Stimulated activated CD8-positive, alpha-beta memory T cell treated with anti-CD3 and anti-CD28 coated beads, Interleukin-4, amount 100 ng/mL, for 4 hours (primary cell): ENCODE results near the gene RLBP1.
"Not testable (repeated sequence)": the region's sequence is repeated elsewhere in the genome, so short reads cannot be mapped to it uniquely, and the experiment has no call there.

Source experiments
- DNase-seq, 2 donors: peaks; one replicate each; pipeline ENCODE4 v3.0.0-alpha.2; 2020; ENCODE audit warnings: low read depth in 2 of 2, low spot score in 1 of 2

The RLBP1 gene

DNA sequence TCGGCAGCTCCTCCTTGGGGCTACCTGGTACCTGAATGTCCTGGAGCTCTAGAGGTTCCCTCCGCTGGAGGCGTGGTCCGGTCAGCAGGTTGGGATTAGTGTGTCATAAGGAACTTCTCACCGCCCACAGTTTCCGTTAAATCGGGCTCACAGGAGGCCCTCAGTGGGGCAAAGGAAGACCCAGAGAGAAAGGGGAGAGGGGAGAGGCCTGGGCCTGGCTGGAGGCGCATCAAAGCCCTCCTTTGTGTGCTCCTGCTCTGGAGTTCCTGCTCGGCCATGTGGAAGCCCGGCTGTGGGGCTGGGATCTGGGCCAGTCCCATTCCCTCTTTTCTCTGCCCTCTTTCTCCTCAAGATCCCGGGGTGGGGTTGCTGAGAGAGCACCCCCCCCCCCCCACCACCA, at the start of gene RLBP1:
RLBP1 (minus strand) TSS at position 37 of the 400 bp plus-strand sequence. CDS start 2,604 bp downstream, outside the sequence.
- no peak for DNase-seq

DNA sequence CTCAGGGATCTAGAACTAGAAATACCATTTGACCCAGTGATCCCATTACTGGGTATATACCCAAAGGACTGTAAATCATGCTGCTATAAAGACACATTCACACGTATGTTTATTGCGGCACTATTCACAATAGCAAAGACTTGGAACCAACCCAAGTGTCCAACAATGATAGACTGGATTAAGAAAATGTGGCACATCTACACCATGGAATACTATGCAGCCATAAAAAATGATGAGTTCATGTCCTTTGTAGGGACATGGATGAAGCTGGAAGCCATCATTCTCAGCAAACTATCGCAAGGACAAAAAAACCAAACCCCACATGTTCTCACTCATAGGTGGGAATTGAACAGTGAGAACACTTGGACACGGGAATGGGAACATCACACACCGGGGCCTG, 28.8 kb upstream of the RLBP1 start:
- not testable (repeated sequence) for DNase-seq

DNA sequence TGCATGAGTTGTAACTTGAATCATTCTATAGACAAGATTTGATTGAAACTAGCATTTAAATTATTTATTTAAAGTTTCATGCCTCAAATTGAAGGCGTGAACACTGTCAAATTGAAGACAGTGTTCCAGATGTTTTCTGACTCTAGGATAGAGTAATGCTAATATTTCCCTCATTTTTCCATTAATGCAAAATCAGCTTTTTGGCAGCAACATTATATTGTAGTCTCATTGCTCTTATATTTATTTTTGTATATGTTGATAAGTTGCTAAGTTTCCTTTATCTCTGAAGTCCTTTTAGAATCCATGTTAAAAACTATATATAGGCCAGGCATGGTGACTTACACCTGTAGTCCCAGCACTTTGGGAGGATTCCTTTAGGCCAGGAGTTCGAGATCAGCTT, 27.2 kb upstream of the RLBP1 start:
- DNase-seq = no peak

DNA sequence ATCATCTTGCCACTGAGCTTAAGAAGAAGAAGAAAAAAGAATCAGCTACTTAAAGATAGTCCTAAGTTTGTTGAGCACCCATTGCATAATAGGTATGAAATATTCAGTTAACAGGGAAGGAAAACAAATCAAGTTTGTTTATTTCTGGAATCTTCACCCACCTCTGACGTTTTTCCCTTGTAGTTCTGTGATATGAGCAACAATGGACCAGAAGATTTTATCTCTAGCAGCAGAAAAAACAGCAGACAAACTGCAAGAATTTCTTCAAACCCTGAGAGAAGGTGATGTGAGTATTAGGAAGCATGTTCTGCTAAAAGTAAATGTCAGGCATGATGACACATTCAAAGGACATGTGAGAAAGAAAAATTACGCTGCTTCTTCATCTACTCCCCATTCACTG, 26.1 kb upstream of the RLBP1 start:
- DNase-seq = no peak

DNA sequence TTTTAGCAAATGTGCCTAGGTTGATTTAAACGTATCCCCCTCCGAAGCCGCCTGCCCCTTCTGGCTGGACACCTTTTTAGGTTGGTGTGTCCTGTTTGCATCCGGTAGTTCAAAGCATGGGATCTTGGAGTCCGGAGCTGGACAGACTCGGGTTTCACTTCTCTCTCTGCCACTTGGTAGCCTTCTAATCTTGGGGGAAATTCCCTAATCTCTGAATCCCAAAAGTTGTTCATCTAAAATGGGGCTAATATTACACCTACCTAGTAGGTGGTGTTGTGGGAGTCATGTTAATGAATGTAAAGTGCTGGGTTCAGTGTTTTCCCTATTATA, 23.2 kb upstream of the RLBP1 start:
- DNase-seq = no peak

DNA sequence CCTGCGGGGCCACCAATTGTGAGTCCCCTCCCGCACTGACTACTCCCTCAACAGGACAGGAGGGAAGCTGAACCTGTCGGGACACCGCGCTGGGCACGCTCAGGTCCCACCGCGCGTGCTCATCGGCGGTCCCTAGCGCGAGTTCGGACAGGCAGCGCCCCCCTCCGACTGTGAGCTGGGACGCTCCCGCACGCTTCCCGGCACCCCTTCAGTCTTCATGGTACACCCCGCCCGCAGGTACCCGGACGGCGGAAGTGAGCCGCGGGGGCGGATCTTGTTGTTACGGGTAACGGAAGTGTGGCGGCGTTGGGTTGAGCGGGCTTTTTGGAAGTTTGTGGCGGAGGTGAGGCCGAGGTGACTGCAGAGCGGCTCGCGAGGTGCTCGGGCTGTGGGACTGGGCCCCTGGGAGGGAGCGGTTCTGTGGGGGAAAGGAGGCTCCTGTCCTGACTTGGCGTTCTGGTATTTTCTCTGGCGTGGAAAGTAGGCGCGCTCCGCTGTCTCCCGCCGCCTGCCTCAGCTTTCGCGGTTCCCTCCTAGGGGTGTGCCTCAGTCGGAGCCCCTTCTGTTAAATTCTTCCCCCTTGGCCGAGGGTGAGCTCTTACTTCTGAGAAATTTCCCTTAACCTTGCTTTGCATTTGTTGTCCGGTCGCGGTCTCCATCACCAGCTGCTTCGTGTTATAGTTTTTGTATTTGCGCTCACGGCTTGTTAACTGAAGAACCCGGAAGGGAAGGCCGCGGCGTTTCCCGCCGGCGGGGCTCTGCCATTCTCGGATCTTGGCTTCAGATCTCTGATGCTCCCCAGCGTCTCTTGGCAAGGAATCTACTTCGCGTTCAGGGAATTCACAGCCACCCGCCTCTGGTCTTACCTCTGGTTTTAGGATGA, 22.6 kb upstream of the RLBP1 start, which contains the start of gene FANCI:
FANCI (plus strand) TSS at position 289 of the 883 bp plus-strand sequence. CDS start 3,669 bp downstream, outside the sequence.
- peak; percentile 91 to 97 for DNase-seq

DNA sequence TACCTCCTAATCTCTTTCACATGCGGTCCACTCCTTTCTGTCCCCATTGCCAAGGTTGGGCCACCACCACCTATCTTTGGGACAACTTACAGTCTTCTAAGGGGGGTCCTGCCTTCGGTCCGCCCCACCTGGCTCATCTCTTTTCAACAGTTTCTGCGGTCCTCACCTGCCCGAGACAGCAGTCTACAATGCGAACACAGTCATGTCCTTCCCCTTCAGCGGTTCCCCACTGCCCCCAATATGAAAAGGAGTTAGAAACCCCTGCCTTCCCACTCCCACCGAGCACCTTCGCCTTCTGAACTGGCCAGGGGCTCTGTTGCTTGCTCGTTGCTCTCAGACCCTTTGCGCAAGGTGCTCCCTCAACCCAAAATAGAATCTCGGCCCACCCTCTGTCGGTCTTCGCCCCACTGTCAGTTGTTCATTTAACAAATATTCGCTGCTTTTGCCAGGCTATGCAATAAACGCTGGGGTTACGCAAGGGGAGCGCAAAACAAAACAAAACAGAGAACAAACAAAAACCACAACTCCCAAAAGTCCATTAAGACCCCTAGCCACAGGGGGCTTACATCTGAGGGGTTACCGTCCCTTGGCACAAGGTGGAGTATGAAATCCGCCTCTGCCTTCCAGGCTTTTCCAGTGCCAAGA, 21.8 kb upstream of the RLBP1 start:
- no peak for DNase-seq

DNA sequence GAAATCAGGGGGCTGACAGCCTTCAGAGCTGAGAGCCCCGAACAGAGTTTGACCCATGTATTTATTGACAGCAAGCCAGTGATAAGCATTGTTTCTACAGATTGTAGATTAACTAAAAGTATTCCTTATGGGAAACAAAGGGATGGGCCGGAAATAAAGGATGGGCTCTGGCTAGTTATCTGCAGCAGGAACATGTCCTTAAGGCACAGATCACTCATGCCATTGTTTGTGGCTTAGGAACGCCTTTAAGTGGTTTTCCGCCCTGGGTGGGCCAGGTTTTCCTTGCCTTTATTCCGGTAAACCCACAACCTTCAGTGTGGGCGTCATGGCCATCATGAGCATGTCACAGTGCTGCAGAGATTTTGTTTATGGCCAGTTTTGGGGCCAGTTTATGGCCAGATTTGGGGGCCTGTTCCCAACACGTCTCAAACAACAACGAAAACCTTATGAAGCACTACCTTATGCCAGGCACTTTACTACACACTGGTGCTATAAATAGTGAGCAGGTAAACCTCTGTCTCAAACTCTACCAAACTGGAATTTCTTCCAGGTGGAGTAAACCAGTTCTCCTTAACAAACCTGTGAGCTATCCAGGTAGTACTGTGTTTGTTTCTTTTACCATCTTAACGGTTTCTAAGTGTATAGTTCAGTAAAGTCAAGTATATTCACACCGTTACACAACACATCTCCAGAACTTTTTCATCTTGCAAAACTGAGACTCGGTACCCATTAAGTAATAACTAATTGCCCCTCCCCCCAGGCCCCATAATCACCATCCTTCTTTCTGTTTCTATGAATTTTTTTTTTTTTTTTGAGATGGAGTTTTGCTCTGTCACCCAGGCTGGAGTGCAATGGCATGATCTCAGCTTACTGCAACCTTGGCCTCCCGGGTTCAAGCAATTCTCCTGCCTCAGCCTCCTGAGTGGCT, 18.8 kb upstream of the RLBP1 start:
- not testable (repeated sequence) for DNase-seq

DNA sequence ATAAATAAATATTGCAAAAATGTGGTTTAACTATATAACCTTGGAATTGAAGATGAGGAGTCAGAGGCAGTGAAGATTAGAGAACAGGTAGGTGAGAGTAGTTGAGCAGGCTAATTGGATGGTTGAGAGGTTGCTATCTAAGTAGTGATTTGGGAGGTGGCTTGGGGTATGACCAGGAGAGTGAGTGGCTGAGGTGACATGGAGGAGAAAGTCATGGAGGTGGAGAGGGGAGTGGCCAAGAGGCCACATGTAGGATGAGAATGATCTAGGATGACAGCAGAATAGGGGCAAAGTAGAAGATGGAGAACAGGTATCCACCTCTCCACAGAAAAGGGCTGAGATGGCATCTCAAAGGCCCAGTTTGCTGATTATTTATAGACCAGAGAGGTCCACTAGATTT, 10.5 kb upstream of the RLBP1 start:
- no peak for DNase-seq

DNA sequence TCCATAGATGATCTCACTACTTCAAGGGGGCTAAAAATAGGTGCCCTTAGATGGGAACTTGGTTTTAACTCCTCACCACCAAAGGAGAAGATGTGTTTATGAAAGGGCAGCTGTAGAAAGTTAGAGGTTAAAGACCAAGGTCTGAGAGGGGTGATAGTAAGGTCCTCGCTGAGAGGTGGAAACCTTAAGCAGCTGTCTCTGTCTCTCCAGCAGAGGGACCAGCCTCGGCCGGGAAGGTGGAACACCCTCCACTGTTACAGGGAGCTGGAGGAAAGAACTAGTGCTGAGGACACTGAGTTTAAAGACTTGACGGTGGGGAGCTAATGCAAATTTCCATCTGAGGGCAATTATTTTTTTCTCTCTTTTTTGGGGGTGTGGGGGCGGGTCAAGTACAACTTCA, 8.9 kb upstream of the RLBP1 start:
- no peak for DNase-seq

DNA sequence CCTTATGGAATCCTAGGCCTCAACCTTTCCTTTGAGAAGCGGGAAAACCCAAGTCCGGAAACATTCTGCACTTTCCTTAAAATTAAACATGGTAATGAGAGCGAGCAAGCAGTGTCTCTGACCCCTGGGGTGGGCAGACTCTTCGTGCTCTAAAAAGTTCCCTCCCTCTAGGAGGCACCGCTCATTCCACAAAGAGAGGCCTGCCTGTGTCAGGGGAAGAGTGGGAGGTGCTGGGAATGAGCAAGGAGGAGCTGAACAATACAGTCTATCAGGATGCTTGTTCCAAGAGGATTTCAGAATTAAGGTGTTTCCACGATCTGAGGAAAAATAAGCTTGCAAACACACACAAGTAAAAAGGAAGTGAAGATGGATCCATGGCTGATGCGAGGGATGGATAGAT, 6.0 kb upstream of the RLBP1 start:
- no peak for DNase-seq

DNA sequence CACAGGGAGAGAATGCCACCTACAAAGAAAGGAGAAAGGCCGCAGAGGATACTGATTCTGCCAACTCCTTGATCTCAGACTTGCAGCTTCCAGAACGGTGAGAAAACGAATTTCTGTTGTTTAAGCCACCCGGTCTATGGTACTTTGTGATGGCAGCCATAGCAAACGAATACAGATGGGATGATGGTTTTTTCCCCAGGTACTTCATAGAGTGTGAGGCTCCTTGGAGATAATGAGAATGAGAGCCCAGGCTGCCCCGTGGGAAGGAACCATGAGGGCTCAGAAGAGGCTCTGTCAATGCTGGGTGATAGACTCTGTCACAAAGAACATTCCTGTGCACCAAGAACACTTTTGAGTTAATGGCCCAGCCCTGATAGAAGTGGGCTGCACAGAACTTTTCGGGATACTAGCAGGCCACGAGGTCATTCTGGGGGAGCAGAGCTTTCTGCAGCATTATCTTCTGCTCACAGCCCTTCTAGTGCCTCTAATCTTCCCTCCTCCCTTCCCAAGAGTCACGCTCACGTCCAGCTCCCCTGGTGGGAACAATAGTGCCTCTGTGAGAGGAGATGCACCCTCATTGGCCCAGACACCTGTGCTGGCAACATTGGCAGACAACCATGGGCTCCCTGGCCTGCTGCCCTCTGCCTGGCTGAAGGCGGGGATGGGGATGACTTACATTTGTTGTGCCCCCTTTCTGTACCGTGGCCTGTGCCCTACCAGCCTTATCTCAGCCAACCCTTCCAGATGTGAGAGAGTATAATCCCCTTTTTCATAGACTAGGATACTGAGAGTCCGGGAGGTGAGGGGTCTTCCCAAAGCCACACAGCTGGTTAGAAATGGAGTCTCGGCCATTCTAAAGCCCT, 5.2 kb upstream of the RLBP1 start:
- no peak for DNase-seq

DNA sequence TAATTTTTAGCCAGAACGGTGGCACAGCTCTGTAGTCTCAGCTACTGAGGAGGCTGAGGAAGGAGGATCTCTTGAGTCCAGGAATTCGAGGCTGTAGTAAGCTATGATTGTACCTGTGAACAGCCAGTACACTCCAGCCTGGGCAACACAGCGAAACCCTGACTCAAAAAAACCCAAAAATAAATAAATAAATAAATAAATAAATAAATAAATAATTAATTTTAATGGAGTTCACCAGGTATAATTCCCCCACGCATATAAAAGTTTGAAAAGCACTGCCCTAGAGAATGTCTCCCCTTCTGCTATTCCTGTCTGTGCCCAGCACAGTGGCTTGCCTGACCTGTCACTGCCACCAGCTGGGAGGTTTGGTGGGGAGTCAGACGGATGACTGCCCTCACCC, 4.2 kb upstream of the RLBP1 start:
- DNase-seq = no peak

DNA sequence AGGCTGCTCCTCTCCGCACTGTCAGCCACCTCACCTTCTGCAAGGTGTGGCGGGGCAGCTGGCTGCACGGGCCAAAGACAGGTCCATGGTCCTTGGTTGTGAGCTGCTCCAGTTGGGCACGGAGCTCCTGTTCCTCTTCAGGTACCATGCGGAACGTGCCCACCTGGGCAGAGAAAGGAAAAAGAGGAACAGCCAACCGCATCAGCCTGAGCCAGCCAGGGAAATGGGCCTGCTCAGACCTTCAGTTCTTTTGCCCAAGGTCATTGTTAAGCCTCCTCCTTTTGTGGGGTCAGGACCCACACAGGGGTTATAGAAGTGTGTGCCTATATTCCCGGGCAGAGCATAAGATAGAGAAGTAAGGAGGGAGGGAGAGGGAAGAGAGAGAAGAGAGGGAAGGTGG, 2.8 kb downstream of the RLBP1 start:
- no peak for DNase-seq

DNA sequence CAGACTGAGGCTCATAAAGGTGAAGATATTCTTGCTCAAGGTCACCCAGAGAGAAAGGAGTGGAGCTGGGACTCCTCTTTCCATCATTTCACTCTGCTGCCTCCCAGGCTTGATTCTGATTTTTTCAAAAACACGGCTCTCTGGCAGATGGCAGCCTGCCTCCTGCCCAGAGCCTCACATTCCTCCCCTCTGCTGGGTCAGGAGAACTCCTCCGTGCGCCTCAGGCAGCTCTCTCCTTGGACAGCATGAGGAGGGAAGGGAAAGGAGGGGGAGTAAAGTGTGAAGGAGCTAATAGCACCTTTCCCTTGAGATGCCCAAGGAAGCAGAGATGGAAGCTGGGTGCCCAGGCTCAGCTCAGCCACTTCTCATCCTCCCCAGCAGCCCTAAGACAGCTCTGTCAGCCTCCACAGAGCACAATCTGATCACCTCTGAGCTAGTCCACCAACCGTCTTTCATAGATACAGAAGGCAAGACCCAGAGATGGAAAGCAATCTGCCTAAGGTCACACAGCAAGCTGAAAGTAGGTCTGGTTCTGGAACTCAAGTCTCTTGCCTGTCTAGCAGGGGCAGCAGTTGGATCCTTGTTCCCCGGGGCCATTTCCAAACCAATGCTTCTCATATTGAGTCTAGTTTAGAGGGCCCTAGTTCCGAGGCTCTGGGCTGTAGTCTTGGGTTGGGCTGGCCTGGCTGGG, 3.5 kb downstream of the RLBP1 start:
- no peak for DNase-seq

DNA sequence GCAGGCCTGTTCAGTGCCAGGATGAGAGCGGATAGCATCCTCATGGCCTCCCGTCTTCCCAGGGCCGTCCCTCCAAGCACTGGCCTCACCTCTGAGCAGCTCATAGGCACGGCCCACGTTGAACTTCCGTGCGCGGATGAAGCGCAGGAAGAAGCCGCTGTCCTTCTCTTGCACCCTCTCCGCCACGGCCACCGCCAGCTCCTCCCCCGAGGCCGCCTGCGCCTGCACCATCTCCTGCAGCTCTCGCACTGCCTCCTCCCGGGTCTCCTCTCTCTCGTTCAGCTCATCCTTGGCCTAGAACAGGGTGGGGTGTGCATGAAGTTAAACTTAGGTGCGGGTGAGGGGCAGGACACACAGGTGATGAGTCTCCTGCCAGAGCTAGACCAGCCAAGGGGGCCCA, 4.3 kb downstream of the RLBP1 start:
- no peak for DNase-seq

DNA sequence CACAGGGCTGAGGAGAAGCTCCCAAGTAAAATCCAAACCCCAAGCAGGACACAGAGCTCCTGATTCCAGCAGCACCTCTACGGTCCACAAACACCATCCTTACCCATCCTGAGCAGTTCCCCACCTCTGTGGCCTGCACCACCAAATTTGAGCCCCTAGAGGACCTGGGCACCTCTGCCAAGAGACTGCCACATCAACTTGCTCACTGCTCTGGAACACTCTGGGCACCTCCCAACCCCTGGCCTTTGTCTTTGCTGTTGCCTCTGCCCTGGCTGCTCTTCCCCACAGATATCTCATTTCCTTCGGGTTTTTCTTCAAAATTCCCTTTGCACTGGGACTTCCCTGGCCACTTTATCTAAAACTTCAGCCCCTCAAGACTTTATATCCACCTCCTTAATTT, 5.8 kb downstream of the RLBP1 start:
- DNase-seq = no peak

DNA sequence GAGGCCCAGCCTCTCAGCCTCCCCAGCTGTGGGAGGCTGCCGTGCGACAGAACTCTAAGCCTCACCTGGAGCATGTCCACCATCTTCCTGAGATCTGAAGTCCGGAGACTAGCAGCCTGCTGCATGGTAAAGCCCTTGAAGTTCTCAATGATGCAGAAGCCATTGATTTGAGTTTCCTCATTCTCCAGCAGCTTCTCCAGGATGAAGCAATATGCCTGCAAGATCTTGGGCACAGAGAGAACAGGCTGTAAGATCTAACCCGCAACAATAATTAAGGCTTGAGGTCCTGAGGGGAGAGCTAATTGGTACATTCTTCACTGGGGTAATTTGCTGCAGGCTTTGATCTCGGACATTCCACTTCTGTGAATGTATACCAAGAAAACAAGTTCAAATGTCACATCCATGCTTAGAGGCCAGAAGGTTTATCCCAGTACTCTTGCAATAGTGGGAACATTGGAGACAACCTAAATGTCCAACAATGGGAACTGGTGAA, 9.7 kb downstream of the RLBP1 start:
- no peak for DNase-seq

DNA sequence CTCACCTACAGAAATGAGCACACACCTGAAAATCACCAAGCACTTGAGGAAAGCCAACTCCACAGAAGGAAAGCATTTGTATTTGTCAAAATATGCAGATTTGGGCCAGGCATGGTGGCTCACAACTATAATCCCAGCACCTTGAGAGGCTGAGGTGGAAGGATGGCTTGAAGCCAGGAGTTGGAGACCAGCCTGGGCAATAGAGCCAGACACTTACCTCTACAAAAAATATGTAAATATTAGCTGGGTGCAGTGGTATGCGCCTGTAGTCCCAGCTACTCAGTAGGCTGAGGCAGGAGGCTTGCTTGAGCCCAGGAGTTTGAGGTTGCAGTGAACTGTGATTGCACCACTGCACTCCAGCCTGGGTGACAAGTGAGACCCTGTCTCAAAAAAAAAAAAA, 12.3 kb downstream of the RLBP1 start:
- no peak for DNase-seq

DNA sequence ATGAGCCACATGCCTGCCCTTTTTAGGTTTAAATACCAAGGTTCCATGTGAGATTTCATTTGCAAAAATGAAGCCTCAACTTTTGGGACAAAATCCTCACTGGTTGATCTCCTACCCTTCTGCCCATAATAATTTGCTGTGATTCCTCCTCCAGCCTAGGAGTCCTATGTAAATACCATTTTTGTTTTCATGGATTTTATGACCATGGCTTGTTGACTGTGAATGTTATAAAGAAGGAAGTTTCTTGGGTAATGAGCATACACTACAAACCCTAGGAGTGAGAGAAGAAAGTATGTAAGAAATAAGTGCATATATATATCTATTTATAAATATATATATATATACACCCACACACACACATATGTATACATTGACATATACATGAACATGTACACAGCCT, 13.1 kb downstream of the RLBP1 start:
- DNase-seq = no peak
